Activated T-cell treated with anti-CD3 and anti-CD28 coated beads for 1 hour (primary cell): ENCODE results near the gene TULP4.

Experiments
- DNase-seq: peaks from one replicate; pipeline ENCODE4 v3.0.0-alpha.2; 2020; ENCODE audit warnings: low read depth

The TULP4 gene

GRCh38 chr6:158358450-158359077 lies 46.3 kb downstream of the TULP4 start:
- DNase-seq: no peak

- DNase-seq: no peak
Observed at GRCh38 chr6:158361068-158361467, 48.8 kb downstream of the TULP4 start.

GRCh38 chr6:158361961-158362669 lies 49.9 kb downstream of the TULP4 start:
- no peak for DNase-seq

GRCh38 chr6:158366363-158366762 lies 54.1 kb downstream of the TULP4 start:
- DNase-seq: no peak

GRCh38 chr6:158367816-158368215 lies 55.6 kb downstream of the TULP4 start:
- DNase-seq: no peak

GRCh38 chr6:158369241-158369640 lies 57.0 kb downstream of the TULP4 start:
- no peak for DNase-seq

GRCh38 chr6:158370805-158371204 lies 58.5 kb downstream of the TULP4 start:
- no peak for DNase-seq

- DNase-seq: no peak
Observed at GRCh38 chr6:158371261-158371660, 59.0 kb downstream of the TULP4 start.

GRCh38 chr6:158372574-158372973 lies 60.3 kb downstream of the TULP4 start:
- no peak for DNase-seq

- DNase-seq: no peak
Observed at GRCh38 chr6:158373214-158373613, 60.9 kb downstream of the TULP4 start.

GRCh38 chr6:158374020-158374419 lies 61.8 kb downstream of the TULP4 start:
- DNase-seq: no peak

GRCh38 chr6:158376631-158377081 lies 64.4 kb downstream of the TULP4 start:
- DNase-seq: no peak

- DNase-seq: no peak
Observed at GRCh38 chr6:158377860-158378259, 65.6 kb downstream of the TULP4 start.

GRCh38 chr6:158379336-158379735 lies 67.1 kb downstream of the TULP4 start:
- DNase-seq: no peak

GRCh38 chr6:158381214-158381613 lies 68.9 kb downstream of the TULP4 start:
- DNase-seq: no peak

- no peak for DNase-seq
Observed at GRCh38 chr6:158382491-158382890, 70.2 kb downstream of the TULP4 start.

- DNase-seq: no peak
Observed at GRCh38 chr6:158383057-158383456, 70.8 kb downstream of the TULP4 start.

GRCh38 chr6:158383542-158383941 lies 71.3 kb downstream of the TULP4 start:
- DNase-seq: no peak

- DNase-seq: no peak
Observed at GRCh38 chr6:158384671-158385110, 72.4 kb downstream of the TULP4 start.

GRCh38 chr6:158387036-158387435 lies 74.8 kb downstream of the TULP4 start:
- DNase-seq: no peak

- DNase-seq: no peak
Observed at GRCh38 chr6:158387578-158387977, 75.3 kb downstream of the TULP4 start.

GRCh38 chr6:158388727-158389126 lies 76.5 kb downstream of the TULP4 start:
- DNase-seq: no peak

- DNase-seq: no peak
Observed at GRCh38 chr6:158389193-158389919, 77.1 kb downstream of the TULP4 start.
